Cardiac muscle cell (in vitro differentiated cells and primary cell): ENCODE data around the gene MLPH. TPM values are rescaled to one million over a fixed set of nuclear protein-coding genes. Genes with fewer than 3 reads are reported as not detected.

Experiments
- DNase-seq, 2 donors: peaks; one replicate each; pipeline versions ENCODE4 v3.0.0 to v3.0.0-alpha.2; 2010 to 2017; ENCODE audit warnings: low read depth in 1 of 2, low spot score in 1 of 2
- H3K27ac ChIP-seq: fragments of 200-600 bp; sonication (generic); 2 replicates; pipeline ENCODE4 v1.5.1; 2016
- H3K27me3 ChIP-seq: fragments of 200-600 bp; sonication (generic); 2 replicates; pipeline ENCODE4 v1.6.0; 2016; ENCODE audit warnings: control low read depth
- H3K36me3 ChIP-seq: fragments of 200-600 bp; sonication (generic); 2 replicates; pipeline ENCODE4 v1.5.1; 2016; ENCODE audit warnings: control low read depth
- H3K4me1 ChIP-seq: fragments of 200-600 bp; sonication (generic); 2 replicates; pipeline ENCODE4 v1.8.1; 2017; ENCODE audit warnings: low read depth, mild to moderate bottlenecking, mixed run types
- H3K4me3 ChIP-seq: fragments of 200-600 bp; sonication (generic); 2 replicates; pipeline ENCODE4 v1.5.1; 2016; ENCODE audit warnings: mild to moderate bottlenecking
- H3K9me3 ChIP-seq: fragments of 200-600 bp; sonication (generic); 2 replicates; pipeline ENCODE4 v1.5.1; 2017; ENCODE audit warnings: low read depth, mild to moderate bottlenecking, control low read depth
- CTCF ChIP-seq: IDR thresholded peaks from 2 replicates; pipeline ENCODE4 v1.5.1; 2012; ENCODE audit warnings: low read depth, mild to moderate bottlenecking, low read length
- polyA plus RNA-seq: library from polyadenylated mRNA; unstranded; fragments of >200 nt; fragmentation: Nextera tagmentation; extraction: Ambion mirVana; gene quantifications from 2 replicates; pipeline ENCODE4 v1.2.1, GENCODE V29; 2016
- total RNA-seq: library from RNA; depleted of rRNA; stranded (reverse); fragments of >200 nt; gene quantifications from 2 replicates; pipeline ENCODE4 v1.2.3, GENCODE V29; 2016

Gene MLPH
- total and polyA plus RNA-seq, 2 experiments from 2014 or later, result 0.27 to 1.4 TPM

DNA sequence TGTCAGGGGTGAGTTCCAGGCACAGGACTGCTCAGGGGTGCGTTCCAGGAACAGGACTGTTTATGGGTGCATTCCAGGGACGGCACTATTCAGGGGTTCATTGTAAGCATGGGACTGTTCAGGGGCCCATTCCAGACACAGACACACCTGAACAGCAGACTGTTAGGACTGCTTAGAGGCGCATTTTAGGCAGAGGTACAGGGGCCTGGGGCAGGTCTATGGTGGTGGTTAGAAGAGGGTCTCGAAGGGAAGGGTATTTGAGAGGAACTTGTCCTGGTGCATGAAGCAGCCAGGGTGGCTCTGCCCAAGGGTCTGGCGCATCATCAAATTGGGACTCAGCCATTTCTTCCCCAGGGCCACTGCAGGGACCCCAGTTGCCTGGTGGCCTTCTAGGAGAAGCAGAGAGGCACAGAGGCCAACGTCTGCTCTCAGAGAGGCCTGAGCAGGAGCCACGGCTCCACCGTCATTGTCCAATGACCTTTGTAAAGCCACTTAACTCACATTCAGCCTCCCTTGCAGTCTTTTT is 14.8 kb upstream of the MLPH start:
- DNase-seq, result no peak
- Histone ChIP-seq H3K4me1 (peaks cover 5% of the 10 kb centered on the region), H3K36me3 (no peaks in the 10 kb centered on the region), H3K27ac (no peak overlapping the region), H3K27me3 (peaks cover 15% of the 10 kb centered on the region), H3K9me3 (no peaks in the 10 kb centered on the region), H3K4me3 (no peak overlapping the region)
- TF ChIP-seq CTCF, result no peak

- Histone ChIP-seq H3K36me3 (no peaks in the 10 kb centered on the region), H3K4me3 (no peak overlapping the region), H3K9me3 (no peaks in the 10 kb centered on the region), H3K4me1 (peaks cover 5% of the 10 kb centered on the region), H3K27ac (no peak overlapping the region), H3K27me3 (peaks cover 25% of the 10 kb centered on the region)
- no peak for TF ChIP-seq CTCF
- no peak for DNase-seq
Observed at GRCh38 chr2:237472909-237473877, 13.9 kb upstream of the MLPH start.

GRCh38 chr2:237473878-237474441 is 13.1 kb upstream of the MLPH start:
- H3K9me3 ChIP-seq, result no peaks in the 10 kb centered on the region
- no peaks in the 10 kb centered on the region for H3K36me3 ChIP-seq
- peaks cover 32% of the 10 kb centered on the region for H3K27me3 ChIP-seq
- TF ChIP-seq CTCF, result no peak
- DNase-seq, result peak in 1 of 2 donors; percentile 64
- H3K27ac ChIP-seq, result no peak overlapping the region
- no peak overlapping the region for H3K4me3 ChIP-seq
- H3K4me1 ChIP-seq, result peaks cover 5% of the 10 kb centered on the region

GRCh38 chr2:237474442-237474911 is 12.6 kb upstream of the MLPH start:
- no peaks in the 10 kb centered on the region for H3K9me3 ChIP-seq
- peaks cover 38% of the 10 kb centered on the region for H3K27me3 ChIP-seq
- peak in 1 of 2 donors; percentile 69 for DNase-seq
- H3K27ac ChIP-seq, result peak overlapping the region; percentile 90
- H3K4me1 ChIP-seq, result peaks cover 5% of the 10 kb centered on the region
- TF ChIP-seq CTCF, result no peak
- no peaks in the 10 kb centered on the region for H3K36me3 ChIP-seq
- H3K4me3 ChIP-seq, result peak overlapping the region; percentile 63

DNA sequence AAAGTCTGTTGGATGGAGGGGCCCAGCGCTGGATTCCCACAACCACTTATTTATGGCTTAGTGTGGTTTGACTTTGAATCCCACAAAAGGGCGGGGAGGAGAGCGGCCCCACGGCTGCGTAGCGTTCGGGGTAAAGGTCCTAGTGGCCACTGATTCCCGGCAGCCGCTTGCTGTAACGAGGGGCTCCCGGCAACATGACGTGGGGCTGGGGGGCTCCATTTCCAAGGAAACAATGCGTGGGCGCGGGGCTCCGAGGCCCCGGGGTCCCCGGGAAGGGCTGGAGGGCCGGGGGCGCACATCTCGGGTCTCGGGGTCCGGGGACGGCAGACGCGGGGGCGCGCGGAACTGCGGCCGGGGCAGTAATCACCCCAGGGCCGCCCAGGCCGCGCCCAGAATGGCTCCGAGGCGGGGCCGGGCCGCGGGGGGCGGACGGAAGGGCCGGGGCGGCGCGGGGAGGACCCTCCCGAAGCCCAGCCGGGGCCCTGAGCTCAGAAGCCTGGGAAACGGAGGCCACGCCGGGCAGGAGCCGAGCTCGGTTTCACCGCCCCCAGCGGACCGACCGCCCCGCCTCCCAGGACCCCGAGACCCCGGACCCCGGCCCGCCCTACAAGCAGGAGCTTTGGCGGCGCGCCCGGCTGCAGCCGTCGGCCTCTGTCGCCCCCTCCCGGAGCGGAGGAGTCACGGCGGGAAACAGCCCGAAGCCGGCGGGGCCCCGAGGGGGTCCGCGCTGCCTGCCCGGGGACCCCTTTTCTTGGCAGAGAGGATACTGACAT is 11.9 kb upstream of the MLPH start:
- Histone ChIP-seq H3K4me3 (peak overlapping the region; percentile 63), H3K36me3 (no peaks in the 10 kb centered on the region), H3K4me1 (peaks cover 5% of the 10 kb centered on the region), H3K27ac (peak overlapping the region; percentile 90), H3K27me3 (peaks cover 44% of the 10 kb centered on the region), H3K9me3 (no peaks in the 10 kb centered on the region)
- peak; percentile 85 for TF ChIP-seq CTCF
- peak; percentile 92 to 93 for DNase-seq
